ENCODE measurements around the gene HAX1.
"Not testable (repeated sequence)": the region's sequence is repeated elsewhere in the genome, so short reads cannot be mapped to it uniquely, and the experiment has no call there.

Gene HAX1

DNA sequence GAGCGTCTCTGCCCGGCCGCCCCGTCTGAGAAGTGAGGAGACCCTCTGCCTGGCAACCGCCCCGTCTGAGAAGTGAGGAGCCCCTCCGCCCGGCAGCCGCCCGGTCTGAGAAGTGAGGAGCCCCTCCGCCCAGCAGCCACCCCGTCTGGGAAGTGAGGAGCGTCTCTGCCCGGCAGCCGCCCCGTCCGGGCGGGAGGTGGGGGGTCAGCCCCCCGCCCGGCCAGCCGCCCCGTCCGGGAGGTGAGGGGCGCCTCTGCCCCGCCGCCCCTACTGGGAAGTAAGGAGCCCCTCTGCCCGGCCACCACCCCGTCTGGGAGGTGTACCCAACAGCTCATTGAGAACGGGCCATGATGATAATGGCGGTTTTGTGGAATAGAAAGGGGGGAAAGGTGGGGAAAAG is 15.2 kb downstream of the HAX1 start:
- DNase-seq: not testable (repeated sequence)

DNA sequence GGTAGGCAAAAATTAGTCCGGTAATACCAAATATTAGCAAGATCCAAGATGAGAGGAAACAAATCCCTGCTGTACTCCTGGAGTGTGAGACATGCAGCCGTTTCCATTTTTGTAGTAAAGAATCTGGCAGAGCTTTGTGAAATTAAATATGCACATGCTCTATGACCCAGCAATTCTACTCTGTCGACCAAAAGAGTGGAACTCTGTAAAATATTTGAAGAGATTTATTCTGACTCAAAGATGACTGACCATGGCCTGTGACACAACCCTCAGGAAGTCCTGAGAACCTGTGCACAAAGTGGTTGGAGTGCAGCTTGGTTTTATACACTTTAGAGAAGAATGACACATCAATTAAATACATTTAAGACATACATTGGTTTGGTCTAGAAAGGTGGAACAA is 16.2 kb downstream of the HAX1 start:
- no peak for DNase-seq

DNA sequence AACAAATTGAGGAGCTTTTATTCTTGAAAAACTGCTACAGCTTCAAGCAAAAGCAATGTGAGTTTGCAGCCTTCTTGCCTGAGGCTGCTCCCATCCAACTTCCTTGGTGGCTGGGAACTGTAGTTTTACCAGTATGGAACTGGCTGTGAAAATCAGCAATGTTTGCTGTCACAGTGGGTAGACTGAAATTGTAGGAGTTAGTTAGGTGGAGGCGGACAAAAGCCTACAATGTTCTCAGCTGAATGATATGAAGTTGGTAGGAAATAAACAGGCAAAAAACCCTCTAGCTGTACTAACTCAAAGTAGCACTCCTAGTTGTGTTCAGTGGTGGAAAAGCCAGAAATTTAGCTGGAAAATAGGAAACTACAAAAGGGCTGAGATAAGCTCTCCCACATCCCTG is 18.5 kb downstream of the HAX1 start:
- DNase-seq: no peak

DNA sequence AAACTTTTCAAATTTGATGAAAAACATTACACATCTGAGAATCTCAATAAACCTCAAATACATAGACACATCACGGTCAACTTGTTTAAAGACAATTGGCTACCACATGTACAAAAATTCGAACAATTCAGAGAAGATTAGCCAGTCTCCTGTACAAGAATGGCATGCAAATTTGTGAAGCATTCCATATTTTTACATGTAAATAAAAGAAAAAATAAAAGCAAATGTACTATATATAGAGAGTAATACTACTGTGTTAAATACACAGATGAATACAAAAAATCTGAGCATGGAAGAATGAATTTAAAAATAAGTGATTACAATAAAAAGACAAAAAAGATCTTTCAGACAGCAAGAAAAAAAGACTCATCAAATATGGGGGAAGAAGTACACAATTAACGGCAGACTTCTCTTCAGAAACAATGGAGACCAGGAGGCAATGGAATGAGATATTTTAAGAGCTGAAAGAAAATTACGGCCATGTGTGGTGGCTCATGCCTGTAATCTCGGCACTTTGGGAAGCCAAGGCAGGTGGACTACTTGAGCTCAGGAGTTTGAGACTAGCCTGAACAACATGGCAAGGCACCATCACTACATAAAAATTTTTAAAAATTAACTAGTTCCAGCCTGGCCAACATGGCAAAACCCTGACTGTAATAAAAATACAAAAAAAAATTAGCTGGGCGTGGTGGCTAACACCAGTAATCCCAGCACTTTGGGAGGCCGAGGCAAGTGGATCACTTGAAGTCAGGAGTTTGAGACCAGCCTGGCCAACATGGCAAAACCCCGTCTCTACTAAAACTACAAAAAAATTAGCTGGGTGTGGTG is 23.2 kb downstream of the HAX1 start:
- DNase-seq: no peak

DNA sequence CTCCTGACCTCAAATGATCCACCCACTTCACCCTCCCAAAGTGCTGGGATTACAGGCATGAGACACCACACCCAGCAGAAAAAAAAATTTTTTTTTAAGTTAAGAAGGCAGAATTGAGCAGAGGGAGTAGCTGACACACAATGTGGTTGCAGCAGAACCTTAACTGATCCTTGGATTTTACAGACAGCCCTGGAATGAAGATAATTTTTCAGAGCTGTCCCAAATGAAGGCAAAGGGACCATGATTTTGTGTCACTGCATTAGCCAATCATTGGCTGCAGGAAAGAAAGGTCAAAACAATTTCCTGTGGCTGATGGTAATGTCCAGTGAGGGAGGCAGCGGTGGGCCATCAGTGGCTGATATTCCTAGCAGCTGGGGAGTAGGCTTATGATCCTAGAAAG is 29.2 kb downstream of the HAX1 start:
- no peak for DNase-seq

DNA sequence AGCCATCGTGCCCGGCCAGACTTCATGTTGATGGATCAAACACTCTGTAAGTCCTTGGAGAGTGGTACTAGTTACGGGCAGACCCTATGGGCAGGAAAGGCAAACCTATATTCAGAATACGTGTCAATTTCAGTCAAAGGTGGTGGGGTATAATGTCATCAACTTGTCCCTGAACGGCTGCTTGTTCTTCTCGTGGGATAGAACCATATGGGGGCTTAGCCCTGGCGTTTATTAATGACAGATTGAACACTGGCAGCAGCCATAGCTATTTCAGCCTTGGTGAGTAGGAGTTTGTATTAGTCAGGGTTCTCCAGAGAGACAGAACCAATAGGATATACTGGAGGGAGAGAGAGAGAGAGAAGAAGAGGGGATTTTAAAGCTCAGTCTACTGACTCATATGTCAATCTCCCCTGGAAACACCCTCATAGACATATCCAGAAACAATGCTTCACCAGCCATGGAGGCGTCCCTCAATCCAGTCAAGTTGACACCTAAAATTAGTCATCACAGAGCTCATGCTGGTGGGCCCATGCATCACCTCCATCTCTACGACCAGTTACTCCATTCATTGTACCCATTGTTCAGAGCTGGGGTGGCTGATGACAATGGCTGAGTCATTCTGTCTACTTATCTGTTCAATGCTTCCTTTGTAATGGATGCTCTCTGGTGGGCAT is 32.4 kb downstream of the HAX1 start:
- peak; percentile 7 for DNase-seq

DNA sequence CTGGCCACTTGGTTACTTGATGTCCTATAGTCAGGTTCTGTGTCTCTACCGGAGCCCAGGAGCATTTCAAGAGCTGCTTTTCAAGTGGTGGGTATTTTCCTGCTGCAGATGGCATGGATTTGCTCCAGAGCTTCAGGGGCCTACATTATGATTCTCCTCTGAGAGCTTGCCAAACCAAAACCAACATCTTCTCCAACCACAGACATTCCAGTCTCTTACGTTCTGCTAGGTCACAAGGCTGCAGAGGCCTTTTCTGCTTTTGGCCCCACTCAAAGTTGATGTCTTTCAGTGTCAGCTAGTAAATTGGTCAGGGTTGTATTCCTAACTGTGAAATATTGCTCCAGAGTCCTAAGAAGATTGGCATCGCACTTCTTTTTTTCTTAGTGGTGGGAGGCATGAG is 33.7 kb downstream of the HAX1 start:
- DNase-seq: no peak

DNA sequence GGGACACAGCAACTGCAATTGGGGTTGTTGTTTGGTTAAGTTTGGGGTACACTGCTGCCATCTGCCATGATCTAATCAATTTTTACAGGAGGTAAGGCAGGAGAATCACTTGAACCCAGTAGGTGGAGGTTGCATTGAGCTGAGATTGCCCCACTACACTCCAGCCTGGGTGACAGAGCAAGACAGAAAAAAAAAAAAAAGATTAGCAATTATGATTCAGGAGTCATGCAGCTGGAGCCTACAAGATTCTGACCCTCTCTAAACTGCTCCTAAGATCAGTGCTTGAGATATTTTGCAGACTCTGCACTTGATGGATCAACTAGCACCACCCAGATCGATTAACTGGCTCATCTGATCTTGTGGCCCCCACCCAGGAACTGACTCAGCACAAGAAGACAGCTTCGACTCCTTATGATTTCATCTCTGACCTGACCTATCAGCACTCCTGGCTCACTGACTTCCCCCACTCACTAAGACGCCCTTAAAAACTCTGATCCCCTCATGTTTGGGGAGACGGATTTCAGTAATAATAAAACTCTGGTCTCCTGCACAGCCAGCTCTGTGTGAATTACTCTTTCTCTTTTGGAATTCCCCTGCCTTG is 35.3 kb downstream of the HAX1 start:
- DNase-seq: not testable (repeated sequence)

DNA sequence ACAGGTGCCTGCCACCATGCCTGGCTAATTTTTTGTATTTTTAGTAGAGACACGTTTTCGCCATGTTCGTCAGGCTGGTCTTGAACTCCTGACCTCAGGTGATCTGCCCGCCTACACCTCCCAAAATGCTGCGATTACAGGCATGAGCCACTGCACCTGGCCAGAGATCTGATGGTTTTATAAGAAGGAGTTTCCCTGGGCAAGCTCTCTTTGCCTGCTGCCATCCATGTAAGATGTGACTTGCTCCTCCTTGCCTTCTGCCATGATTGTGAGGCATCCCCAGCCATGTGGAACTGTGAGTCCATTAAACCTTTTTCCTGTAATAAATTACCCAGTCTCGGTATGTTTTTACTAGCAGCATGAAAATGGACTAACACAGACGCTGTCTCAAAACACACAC is 36.7 kb downstream of the HAX1 start:
- not testable (repeated sequence) for DNase-seq

DNA sequence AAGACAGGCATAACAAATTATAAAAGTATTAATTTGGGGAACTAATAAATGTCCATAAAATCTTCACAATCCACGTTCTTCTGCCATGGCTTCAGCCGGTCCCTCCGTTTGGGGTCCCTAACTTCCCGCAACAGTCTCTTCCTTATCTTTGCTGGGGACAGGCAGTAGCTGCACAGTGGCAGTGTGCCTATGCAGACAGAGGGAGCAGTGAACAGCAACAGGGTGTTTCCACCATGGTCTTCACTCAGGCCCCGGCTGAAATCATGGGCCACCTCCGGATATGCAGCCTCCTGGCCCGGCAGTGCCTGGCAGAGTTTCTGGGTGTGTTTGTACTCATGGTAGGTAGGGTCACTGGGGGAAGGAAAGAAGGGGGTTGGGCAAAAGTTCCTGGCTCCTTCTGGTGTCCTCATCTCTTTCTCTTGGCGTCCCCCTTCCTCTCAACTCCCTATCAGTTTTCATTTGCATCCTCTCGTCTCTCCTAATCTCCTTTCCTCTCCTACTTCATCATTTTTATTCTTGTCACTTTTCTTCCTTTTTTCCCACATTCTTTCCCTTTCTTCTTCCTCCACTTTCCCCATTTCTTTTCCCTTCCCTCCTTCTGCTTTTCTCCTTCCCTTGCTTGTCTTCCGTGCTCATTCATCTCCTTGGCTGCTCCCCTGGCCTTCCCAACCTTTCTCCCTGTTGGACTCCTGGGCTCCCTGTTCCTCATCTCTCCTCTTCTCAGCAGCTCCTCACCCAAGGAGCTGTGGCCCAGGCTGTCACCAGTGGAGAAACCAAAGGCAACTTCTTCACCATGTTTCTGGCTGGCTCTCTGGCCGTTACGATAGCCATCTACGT is 40.0 kb downstream of the HAX1 start:
- not testable (repeated sequence) for DNase-seq

DNA sequence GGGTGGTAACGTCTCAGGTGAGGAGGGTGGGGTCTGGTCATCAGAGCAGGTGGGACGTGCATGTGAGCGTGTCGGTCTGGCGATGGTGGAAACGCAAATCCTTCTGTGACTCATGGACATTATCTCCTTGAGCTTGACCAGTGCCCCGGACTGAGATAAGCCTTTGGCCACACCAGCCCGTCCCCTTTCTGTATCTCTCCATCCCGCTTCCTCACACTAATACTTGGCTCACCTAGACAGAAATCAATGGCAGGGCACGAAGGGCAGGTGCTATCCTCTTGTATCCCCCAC is 40.6 kb downstream of the HAX1 start:
- no peak for DNase-seq

DNA sequence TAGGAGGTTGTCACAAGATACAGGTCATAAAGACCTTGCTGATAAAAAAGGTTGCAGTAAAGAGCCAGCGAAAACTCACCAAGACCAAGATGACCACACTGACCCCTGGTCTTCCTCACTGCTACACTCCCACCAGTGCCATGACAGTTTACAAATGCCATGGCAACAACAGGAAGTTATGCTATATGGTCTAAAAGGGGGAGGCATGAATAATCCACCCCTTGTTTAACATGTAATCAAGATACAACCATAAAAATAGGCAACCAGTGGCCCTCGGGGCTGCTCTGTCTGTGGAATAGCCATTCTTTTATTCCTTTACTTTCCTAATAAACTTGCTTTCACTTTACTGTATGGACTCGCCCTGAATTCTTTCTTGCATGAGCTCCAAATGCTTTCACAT is 41.8 kb downstream of the HAX1 start:
- not testable (repeated sequence) for DNase-seq

DNA sequence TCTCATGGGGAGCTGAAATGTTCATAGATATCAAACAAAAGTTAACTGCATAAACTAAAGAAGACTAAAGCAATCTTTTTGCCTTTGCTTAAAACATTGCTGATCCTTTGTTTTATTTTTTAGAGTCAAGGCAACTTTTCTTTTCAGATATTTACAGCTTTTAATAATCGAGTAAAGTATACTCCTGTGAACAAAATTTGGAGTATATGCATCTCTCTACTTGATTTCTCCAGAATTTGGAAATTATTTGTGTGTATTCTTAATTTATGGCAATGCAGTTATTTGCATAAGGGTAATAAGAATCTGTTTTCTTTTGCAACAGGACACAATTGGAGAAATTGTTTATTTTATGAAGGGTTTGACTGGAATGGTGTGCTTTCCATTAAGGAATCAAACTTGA is 44.3 kb downstream of the HAX1 start:
- DNase-seq: no peak

DNA sequence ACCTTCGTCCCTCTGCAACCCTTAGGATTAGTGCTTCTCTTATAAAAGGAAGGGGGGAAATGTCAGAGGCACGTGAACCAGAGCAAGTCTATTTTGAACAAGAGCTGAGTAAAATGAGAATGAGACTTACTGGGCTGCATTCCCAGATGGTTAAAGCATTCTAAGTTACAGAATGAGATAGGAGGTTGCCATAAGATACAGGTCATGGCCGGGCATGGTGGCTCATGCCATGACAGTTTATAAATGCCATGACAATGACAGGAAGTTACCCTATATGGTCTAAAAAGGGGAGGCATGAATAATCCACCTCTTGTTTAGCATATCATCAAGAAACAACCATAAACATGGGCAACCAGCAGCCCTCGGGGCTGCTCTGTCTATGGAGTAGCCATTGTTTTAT is 46.0 kb downstream of the HAX1 start:
- DNase-seq: no peak

DNA sequence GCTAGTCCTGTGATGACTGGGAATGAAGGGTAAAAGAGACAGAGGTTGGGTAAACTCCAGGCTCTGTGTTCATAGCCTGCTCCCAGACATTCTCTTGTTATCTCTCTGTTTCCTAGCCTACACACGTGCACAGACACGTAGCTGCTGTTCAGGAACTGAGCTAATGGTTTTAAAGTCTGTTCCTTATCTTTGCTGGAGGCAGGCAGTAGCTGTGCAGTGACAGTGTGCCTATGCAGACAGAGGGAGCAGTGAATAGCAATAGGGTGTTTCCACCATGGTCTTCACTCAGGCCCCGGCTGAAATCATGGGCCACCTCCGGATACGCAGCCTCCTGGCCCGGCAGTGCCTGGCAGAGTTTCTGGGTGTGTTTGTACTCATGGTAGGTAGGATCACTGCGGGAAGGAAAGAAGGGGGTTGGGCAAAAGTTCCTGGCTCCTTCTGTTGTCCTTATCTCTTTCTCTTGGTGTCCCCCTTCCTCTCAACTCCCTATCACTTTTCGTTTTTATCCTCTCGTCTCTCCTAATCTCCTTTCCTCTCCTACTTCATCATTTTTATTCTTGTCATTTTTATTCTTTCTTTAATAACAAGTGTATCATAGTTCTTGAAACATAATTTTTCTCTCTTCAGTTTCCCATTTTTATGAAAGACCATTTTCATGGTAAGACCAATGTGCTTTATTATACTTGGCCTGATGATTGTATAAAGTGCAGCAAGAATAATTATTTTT is 48.6 kb downstream of the HAX1 start, which contains the start of gene AQP10:
AQP10 (plus strand) TSS at position 212 of the 727 bp plus-strand sequence; CDS start at position 275, 63 bp downstream.
- DNase-seq: no peak

DNA sequence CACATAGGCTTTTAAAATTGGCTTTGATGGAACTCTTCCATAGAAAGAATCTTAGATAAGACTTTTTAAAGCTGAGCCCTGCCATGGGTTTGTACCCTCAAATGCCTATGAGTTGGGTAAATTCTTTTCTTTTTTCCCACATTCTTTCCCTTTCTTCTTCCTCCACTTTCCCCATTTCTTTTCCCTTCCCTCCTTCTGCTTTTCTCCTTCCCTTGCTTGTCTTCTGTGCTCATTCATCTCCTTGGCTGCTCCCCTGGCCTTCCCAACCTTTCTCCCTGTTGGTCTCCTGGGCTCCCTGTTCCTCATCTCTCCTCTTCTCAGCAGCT is 49.1 kb downstream of the HAX1 start:
- not testable (repeated sequence) for DNase-seq

DNA sequence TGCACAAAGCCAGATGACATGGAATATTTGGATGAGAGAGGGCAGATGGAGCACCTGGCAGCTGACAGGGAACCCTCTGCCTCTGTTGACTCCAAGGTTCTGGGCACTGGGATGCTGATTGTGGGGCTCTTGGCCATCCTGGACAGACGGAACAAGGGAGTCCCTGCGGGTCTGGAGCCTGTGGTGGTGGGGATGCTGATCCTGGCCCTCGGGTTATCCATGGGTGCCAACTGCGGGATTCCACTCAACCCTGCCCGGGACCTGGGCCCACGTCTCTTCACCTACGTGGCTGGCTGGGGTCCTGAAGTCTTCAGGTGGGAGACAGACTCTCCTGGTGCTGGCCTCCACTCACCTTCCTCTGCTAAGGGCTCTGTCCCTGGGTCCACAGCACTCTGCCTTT is 51.1 kb downstream of the HAX1 start:
- DNase-seq: no peak

DNA sequence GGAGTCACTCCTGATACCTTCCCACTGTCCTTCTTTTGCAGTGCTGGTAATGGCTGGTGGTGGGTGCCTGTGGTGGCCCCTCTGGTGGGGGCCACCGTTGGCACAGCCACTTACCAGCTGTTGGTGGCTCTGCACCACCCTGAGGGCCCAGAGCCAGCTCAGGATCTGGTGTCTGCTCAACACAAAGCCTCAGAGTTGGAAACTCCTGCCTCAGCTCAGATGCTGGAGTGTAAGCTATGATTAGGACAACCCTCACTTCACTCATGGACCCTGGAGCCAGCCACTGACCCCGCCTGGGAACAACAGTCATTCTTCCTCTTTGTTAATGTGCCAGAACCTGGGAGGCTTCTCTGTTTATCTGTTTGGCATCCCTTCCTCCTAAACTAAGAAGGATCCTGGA is 51.8 kb downstream of the HAX1 start:
- DNase-seq: no peak

DNA sequence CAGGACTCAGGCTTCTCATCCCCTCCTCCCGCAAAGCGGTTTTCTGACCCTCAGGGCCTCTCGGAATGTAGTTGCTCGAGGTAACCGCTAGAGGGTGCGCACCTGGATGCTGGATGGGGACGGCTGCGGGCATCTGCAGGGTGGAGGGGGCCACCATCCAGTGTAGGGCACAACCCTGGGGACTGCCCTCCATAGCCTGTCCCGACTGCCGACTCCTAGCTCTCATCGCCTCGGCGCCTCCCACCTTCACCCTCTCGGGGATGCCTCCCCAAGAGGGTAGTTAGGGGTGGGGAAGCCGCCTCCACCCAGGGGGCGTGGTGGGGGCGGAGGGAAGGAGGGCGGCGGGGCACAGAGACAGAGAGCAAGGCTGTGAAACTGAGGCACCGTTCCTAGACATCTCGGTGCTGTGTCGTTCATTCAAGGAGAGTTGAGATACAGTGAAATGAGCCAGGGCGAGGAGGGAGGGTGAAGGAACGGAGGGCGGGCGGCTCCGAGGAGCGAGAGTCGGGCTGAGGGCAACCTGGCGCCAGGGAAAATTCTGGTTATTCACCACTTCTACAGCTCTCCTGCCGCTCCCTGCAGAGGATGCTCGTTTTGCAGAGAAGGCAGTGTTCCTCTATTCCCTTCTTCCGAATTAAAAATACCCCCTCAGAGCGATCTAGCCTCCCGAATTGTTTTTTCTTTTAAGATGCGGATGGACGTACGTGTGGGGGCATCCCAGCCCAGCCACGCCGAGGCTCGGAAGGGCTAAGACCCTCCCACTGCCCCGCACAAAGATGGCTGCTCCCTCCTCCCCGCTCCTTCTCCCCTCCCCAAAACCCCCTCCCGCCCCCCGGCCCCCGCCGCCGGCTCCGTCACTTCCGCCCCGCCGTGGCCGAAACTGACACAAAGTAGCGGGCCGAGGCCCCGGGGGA is 52.5 kb downstream of the HAX1 start, which contains the start of gene ATP8B2:
ATP8B2 (plus strand) TSS at position 857 of the 914 bp plus-strand sequence. CDS start 2,617 bp downstream, outside the sequence.
- DNase-seq: peak; percentile 74
